HEK293 (cell line): ENCODE data around the gene TRAPPC2L.

Experiments
- CTCF ChIP-seq: fragments of 450-650 bp; formaldehyde crosslinking; IDR thresholded peaks from 2 replicates; pipeline ENCODE4 v1.5.1; 2016; ENCODE audit warnings: missing biosample characterization, missing genetic modification characterization
- HOXD13 ChIP-seq: sonication (generic); formaldehyde crosslinking; IDR thresholded peaks from 2 replicates; pipeline ENCODE4 v1.8.0; 2022; ENCODE audit warnings: missing genetic modification reagents, borderline replicate concordance

- TF ChIP-seq HOXD13 (CRISPR knock-in tag) (no peak), CTCF (tag by site-specific recombination) (no peak)
These were observed 23.5 kb downstream of the TRAPPC2L start for GRCh38 chr16:88880226-88881006.
